ENCODE results near the gene ATP8B1.

ATP8B1 gene

DNA sequence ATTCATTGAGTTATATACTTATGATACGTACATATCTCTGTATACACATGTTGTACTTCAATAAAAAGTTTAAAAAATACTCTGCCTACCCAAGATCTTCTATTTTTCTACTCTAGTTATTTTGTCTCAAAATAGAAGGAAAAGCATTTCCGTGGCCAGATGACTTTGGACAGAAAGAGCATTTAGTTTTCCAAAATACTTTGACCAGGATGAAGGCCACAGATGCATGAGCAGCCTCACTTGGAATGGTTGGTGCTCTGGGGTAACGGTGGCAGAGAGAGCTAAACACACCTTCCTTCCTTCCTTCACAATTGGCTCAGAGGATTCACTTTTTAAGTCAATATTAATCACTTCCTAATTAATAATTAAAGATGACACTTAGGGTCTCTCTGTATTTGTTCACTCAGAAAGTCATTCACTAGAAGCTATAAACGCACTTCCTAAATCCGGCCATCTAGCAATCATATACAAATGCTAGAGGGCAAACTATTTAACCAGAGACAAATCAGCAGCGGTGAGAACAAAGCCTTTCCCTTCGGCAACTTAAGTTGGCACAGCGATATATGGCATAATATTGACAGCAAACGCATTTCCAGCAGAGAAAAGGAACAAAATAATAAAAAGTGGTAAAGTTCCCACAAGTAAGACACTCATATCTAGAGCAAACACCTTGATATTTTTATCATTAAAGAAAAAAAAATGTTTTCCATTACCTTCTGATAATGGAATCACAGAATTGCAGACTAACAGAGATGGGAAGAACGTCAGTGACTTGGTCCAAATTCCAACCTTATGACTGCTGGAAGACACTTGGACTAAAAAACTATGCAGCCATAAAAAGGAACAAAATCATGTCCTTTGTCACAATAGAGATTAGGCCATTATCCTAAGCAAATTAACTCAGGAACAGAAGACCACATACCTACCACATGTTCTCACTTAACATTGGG lies 125.6 kb downstream of the ATP8B1 start:
- no peak for DNase-seq (ENCODE audit: low read depth)

DNA sequence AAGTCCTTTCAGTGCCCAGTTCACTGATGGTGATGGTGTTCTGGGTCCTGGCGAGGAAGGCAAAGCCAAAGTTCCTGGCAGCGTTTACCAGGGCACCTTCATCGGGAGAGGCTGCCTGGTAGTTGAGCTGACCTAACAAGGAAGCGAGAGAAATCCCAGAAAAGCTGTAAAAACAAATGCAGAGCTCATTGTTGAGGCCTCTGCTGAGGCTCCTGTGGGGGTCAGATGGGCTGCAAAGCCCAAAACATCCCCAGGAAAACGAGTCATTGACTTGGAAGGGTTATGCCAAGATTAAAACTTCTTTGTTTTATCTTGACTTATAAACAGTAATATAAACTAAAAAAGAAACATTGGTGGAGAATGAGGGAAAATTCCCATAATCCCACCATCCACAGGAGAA lies 128.2 kb downstream of the ATP8B1 start:
- TF ChIP-seq, protein P1, sequence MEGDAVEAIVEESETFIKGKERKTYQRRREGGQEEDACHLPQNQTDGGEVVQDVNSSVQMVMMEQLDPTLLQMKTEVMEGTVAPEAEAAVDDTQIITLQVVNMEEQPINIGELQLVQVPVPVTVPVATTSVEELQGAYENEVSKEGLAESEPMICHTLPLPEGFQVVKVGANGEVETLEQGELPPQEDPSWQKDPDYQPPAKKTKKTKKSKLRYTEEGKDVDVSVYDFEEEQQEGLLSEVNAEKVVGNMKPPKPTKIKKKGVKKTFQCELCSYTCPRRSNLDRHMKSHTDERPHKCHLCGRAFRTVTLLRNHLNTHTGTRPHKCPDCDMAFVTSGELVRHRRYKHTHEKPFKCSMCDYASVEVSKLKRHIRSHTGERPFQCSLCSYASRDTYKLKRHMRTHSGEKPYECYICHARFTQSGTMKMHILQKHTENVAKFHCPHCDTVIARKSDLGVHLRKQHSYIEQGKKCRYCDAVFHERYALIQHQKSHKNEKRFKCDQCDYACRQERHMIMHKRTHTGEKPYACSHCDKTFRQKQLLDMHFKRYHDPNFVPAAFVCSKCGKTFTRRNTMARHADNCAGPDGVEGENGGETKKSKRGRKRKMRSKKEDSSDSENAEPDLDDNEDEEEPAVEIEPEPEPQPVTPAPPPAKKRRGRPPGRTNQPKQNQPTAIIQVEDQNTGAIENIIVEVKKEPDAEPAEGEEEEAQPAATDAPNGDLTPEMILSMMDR (conservative IDR thresholded peaks at IDR 0.05; ENCODE audit: control insufficient read depth, insufficient read depth, low read depth, low read length), result no peak
- DNase-seq (ENCODE audit: low read depth), result no peak
- no peak overlapping the region for H3K4me3 ChIP-seq (ENCODE audit: control insufficient read depth, low read depth, low read length)

More for the DNA sequence above, 125.6 kb downstream of the ATP8B1 start:
- TF ChIP-seq, protein P1 (conservative IDR thresholded peaks at IDR 0.05; ENCODE audit: control insufficient read depth, insufficient read depth, low read depth, low read length), result no peak
- H3K4me3 ChIP-seq (ENCODE audit: control insufficient read depth, low read depth, low read length), result no peak overlapping the region

DNA sequence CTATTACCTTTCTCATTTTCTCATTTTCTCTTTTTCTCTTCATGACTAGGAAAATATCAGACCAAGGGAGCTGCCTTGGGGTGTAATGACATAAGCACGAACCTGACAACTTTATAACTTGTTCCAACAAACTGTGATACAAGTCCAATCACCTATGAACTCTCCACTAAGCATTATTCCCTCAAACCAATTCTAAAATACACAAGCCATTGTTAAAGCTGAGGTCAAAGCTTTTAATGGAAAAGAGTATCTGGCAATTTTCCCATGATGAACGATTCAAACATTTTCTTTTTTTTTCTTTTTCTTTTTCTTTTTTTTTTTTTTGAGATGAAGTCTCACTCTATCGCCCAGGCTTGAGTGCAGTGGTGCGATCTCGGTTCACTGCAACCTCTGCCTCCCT lies 133.1 kb downstream of the ATP8B1 start:
- no peak for DNase-seq (ENCODE audit: low read depth)
- H3K4me3 ChIP-seq (ENCODE audit: control insufficient read depth, low read depth, low read length), result no peak overlapping the region
- TF ChIP-seq, protein P1 (conservative IDR thresholded peaks at IDR 0.05; ENCODE audit: control insufficient read depth, insufficient read depth, low read depth, low read length), result no peak

DNA sequence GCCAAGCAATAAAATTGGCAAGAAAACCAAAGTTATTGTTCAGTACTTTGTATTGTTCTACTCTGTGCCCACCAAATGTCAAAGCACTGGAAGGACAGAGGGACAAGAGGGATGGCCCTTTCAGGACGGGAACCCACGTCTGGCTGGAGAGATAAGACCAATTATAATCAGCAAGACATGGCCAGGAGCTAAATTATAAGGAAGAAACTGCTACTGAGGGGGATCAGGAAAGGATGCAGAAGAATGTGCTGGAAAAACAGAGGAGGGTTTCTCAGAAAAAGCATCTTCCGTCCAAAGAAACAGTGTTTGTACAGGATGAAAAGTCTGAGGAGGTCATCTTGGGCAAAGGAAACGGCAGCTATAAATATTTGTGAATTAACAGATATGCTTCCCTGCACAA lies 135.1 kb downstream of the ATP8B1 start:
- no peak for DNase-seq (ENCODE audit: low read depth)
- no peak overlapping the region for H3K4me3 ChIP-seq (ENCODE audit: control insufficient read depth, low read depth, low read length)
- TF ChIP-seq, protein P1 (conservative IDR thresholded peaks at IDR 0.05; ENCODE audit: control insufficient read depth, insufficient read depth, low read depth, low read length), result no peak

DNA sequence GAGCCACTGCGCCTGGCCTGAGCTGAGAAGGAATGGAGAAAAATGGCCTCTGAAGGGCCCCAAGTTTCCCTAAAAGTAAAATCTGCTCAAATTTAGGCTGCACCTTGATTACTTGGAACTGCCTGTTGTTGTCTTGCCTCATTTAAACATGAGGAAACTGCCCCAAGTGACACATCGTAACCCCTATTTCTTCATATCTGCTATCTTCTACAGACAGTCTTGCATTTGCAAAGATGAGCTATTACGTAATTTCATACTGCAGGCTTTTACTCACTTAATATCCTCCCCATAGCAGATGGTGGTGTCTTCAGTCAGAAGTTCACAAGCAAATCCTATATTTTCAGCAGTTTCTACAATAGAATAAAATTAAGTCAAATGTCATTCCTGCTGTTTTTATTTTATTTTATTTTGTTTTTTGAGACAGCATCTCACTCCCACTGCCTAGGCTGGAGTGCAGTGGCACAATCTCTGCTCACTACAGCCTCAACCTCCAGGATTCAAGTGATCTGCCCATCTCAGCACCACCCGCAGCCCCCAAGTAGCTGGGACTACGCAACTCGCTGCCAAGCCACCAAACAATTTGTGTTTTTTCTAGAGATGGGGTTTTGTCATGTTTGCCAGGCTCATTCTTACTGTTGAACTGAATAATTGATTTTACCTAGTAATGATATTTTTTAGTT lies 136.2 kb downstream of the ATP8B1 start:
- DNase-seq (ENCODE audit: low read depth), result peak; percentile 90
- H3K4me3 ChIP-seq (ENCODE audit: control insufficient read depth, low read depth, low read length), result no peak overlapping the region
- TF ChIP-seq, protein P1 (conservative IDR thresholded peaks at IDR 0.05; ENCODE audit: control insufficient read depth, insufficient read depth, low read depth, low read length), result no peak

DNA sequence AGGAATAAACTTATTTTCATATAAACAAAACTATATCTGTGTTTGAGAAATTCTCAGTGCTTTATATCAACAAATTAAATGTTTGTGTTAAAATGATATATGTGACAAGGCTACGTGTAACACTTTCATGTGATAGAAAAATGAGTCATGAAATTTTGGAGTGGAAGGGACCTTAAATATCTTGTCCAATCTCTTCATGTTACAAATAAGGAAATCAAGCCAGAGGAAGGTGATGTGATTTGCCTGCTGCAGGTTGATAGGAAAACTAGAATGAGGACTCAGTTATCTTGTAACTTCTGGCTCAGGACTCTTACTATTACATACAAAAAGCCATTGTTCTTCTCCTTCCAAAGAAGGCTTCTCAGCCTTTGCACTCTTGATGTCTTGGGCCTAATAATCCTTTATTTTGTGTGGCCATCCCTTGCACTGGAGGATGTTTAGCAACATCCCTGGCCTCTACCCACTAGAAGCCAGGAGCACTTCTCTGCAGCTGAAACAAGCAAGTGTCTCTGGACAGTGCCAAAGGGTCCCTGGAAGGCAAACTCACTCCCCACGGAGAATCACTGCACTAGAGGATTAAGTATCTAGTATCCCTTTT lies 138.4 kb downstream of the ATP8B1 start:
- TF ChIP-seq, protein P1 (conservative IDR thresholded peaks at IDR 0.05; ENCODE audit: control insufficient read depth, insufficient read depth, low read depth, low read length), result no peak
- DNase-seq (ENCODE audit: low read depth), result no peak
- H3K4me3 ChIP-seq (ENCODE audit: control insufficient read depth, low read depth, low read length), result no peak overlapping the region

All from fibroblast of mammary gland (primary cell).